Brain microvascular endothelial cell (primary cell): Measurements from ENCODE around the gene RAP1GAP.
A peak's percentile ranks its signal among the peaks of the same experiment; 100 is the strongest.

ENCODE experiments used
- DNase-seq: peaks from one replicate; pipeline ENCODE4 v3.0.0-alpha.2; 2020
- H3K27ac ChIP-seq: fragments of 250-450 bp; sonication (Bioruptor Pico); 2 replicates; pipeline ENCODE4 v1.5.1; 2020; ENCODE audit warnings: mild to moderate bottlenecking, moderate library complexity
- H3K27me3 ChIP-seq: fragments of 250-450 bp; sonication (Bioruptor Pico); replicated peaks from 2 replicates; pipeline ENCODE4 v1.5.1; 2020; ENCODE audit warnings: mild to moderate bottlenecking
- H3K36me3 ChIP-seq: fragments of 250-450 bp; sonication (Bioruptor Pico); replicated peaks from 2 replicates; pipeline ENCODE4 v1.5.1; 2020; ENCODE audit warnings: mild to moderate bottlenecking
- H3K4me3 ChIP-seq: 2 replicates; pipeline ENCODE4 v1.5.1; 2011; ENCODE audit warnings: low read depth, mild to moderate bottlenecking, control low read depth, low read length, moderate library complexity
- in situ Hi-C: cut with HindIII; loops from 2 replicates; pipeline ENCODE4 v1.10.0; 2017; ENCODE audit warnings: low sequenced_read_pairs, low pct_ligation_motif_present
- TF ChIP-seq, protein P1 (sequence below): IDR thresholded peaks from 2 replicates; pipeline ENCODE4 v1.5.1; 2011; ENCODE audit warnings: low read depth, mild to moderate bottlenecking, moderate library complexity, low read length, control low read depth, inconsistent platforms; ENCODE audit errors: missing control alignments

Gene RAP1GAP

DNA sequence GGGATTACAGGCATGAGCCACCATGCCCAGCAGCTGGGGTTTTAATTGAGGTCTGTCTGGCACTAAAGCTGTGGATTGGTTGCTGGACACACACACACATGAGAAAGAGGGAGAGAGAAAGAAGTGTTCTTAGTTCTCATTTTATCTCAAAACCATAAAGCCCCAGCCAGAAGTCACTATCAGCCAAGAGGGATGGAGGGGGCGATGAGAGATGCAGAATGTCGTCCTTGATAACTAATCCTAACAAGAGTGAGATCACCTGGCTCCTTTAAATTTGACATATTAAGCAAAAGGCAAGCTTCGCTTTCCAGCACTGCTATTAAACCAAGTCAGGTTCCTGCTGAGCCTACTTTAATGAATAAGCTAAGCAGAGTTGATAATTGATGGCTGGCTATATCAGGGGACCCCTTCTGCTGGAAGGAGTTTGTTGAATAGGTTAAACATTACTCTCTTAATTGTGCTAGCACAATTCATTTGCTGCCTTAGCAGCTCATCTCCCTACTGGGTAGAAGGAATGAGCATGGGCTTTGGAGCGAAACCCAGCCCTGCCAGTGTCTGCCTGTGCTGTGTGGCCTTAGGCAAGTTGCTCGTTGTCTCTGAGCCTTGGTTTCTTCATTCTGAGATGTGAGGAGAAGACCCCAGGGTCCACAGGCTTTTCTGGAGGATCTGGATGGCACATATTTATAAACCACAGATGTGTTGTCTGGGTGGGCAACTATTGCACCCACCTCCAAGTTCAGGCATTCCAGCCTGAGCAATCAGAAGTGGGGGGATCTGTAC is 109.2 kb downstream of the RAP1GAP start:
- Histone ChIP-seq H3K36me3 (no peaks in the 10 kb centered on the region), H3K27ac (no peak overlapping the region), H3K27me3 (no peaks in the 10 kb centered on the region), H3K4me3 (no peak overlapping the region)
- TF ChIP-seq, protein P1, sequence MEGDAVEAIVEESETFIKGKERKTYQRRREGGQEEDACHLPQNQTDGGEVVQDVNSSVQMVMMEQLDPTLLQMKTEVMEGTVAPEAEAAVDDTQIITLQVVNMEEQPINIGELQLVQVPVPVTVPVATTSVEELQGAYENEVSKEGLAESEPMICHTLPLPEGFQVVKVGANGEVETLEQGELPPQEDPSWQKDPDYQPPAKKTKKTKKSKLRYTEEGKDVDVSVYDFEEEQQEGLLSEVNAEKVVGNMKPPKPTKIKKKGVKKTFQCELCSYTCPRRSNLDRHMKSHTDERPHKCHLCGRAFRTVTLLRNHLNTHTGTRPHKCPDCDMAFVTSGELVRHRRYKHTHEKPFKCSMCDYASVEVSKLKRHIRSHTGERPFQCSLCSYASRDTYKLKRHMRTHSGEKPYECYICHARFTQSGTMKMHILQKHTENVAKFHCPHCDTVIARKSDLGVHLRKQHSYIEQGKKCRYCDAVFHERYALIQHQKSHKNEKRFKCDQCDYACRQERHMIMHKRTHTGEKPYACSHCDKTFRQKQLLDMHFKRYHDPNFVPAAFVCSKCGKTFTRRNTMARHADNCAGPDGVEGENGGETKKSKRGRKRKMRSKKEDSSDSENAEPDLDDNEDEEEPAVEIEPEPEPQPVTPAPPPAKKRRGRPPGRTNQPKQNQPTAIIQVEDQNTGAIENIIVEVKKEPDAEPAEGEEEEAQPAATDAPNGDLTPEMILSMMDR = no peak
- in situ Hi-C loops = no loop called here
- no peak for DNase-seq

DNA sequence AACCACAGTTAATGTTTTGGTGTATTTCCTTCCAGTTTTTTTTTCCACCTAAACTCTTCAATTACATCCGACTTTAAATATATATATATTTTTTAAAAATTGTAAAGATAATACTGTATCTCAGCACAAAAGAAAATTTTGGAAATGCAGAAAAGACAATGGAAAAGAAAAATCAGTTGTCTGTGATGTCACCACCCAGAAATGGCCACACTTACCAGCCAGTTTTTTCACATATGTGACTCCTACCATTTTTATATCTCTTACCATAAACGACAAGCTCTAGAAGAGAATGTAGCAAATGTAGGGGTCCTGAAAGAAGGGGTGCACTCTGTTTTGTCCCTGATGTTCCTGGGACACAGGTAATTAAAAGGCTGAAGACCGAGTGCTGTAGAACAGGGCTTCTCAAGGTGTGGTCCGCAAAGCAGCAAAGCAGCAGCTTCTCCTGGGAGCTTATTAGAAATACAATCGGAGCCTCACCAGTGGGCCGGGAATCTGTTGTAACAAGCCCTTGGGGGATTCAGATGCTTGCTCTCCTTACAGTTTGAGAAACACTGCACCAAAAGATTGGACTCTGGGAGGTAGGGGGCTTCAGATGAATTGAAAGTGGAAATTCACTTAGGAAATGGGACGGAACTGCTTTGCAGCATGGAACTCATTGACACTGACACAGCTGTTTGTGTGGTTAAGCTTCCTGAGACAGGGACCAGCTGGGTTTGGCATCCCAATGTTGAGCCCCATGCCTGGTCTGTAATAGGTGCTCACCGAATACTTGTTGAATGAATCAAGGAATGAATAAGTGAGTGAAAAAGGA is 115.8 kb downstream of the RAP1GAP start:
- Histone ChIP-seq H3K36me3 (no peaks in the 10 kb centered on the region), H3K27me3 (no peaks in the 10 kb centered on the region), H3K27ac (peak overlapping the region; percentile 80), H3K4me3 (peak overlapping the region; percentile 12)
- DNase-seq = peak; percentile 53
- in situ Hi-C loops = no loop called here
- TF ChIP-seq, protein P1 = no peak

DNA sequence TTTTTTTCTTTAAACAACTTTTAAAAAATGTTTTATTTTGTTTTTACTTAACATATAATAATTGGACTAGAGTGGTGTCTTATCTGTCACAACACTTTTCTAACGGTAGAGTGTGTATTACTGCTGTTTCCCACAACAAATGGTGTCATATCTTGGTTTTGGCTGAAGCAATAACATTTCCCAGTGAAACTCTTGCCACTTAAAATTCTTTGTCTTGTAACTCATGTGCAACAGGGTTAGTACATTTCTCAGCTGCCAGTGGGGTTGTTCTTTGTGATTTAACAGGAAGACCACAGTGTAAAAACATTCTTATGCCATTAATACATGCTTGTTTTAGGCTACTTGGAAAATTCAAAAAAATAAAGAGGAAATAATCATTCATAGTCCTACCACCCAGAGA is 116.4 kb downstream of the RAP1GAP start:
- peak overlapping the region; percentile 80 for H3K27ac ChIP-seq
- H3K36me3 ChIP-seq = no peaks in the 10 kb centered on the region
- H3K27me3 ChIP-seq = no peaks in the 10 kb centered on the region
- TF ChIP-seq, protein P1 = no peak
- peak; percentile 94 for DNase-seq
- in situ Hi-C loops = no loop called here
- no peak overlapping the region for H3K4me3 ChIP-seq

DNA sequence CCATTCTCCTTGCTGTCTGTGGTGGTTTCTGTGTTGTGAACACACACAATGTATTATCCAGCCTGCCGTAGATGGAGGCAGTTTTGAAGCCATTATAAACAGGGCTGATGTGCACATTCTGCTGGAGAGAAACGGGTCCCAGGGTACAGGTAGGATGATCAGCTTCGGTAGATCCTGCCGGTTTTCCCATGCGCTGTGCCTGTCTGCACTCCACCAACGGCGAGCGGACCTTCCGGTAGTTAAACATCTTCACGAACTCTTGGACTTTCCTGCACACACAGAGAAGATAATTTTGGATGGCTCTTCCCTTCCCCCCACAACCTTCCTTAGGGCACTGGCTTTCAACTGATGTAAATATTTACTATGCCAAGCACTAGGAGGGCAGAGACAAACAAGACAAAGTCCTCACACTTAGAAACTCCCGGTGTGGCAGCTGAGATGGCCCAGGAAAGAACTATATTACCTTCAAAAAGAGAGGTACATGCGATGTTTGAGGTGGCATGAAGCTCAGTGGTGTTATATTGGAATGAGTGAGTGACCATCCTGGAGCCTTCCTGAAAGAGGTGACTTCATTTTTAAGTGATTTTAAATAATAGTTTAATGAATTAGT is 118.2 kb downstream of the RAP1GAP start:
- H3K36me3 ChIP-seq = no peaks in the 10 kb centered on the region
- H3K4me3 ChIP-seq = no peak overlapping the region
- in situ Hi-C loops = no loop called here
- no peak overlapping the region for H3K27ac ChIP-seq
- H3K27me3 ChIP-seq = no peaks in the 10 kb centered on the region
- no peak for DNase-seq
- TF ChIP-seq, protein P1 = no peak

DNA sequence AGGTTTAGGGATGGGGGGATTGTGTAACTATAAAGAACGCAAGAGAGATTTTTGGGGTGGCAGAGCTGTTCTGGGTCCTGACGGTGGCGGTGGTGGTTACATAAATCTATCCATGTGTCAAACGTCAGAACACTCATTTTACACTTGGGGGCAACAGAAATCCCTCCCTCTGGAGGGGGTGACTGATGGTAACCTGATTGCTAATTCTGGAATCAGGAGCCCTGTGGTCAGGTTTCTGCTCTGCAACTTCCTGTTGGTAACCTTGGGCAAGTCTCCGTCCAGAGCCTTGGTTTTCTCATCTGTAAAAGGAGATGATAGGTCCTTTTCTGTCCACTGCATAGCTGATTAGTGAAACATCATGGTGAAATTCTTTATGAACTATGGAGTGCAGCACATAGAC is 119.1 kb downstream of the RAP1GAP start:
- H3K27me3 ChIP-seq = no peaks in the 10 kb centered on the region
- H3K36me3 ChIP-seq = no peaks in the 10 kb centered on the region
- in situ Hi-C loops = no loop called here
- no peak for DNase-seq
- H3K4me3 ChIP-seq = no peak overlapping the region
- TF ChIP-seq, protein P1 = no peak
- no peak overlapping the region for H3K27ac ChIP-seq
